Ascending aorta (tissue), 2 donors: Measurements from ENCODE around the gene SLC6A3. TPM values are rescaled to one million over a fixed set of nuclear protein-coding genes. Genes with fewer than 3 reads are reported as not detected.

Experiments used
- DNase-seq, 2 donors: peaks; one replicate each; pipeline ENCODE4 v3.0.0-alpha.2; 2019; ENCODE audit warnings: low spot score in 2 of 2
- H3K27ac ChIP-seq, 2 donors: fragments of 200-600 bp; sonication (generic); one replicate each; pipeline ENCODE4 v1.5.1; 2016 to 2017; ENCODE audit warnings: mild to moderate bottlenecking in 1 of 2
- H3K27me3 ChIP-seq: fragments of 200-600 bp; sonication (generic); one replicate; pipeline ENCODE4 v1.5.1; 2017
- H3K36me3 ChIP-seq, 2 donors: fragments of 200-600 bp; sonication (generic); one replicate each; pipeline ENCODE4 v1.5.1; 2016
- H3K4me1 ChIP-seq, 2 donors: fragments of 200-600 bp; sonication (generic); one replicate each; pipeline ENCODE4 v1.5.1; 2016 to 2017; ENCODE audit warnings: mild to moderate bottlenecking in 1 of 2
- H3K4me3 ChIP-seq, 2 donors: fragments of 200-600 bp; sonication (generic); one replicate each; pipeline ENCODE4 v1.5.1; 2016 to 2017; ENCODE audit warnings: mild to moderate bottlenecking in 1 of 2
- H3K9me3 ChIP-seq, 2 donors: fragments of 200-600 bp; sonication (generic); one replicate each; pipeline ENCODE4 v1.5.1; 2016
- CTCF ChIP-seq, 3 experiments: fragments of 200-600 bp in 2 of 3; fragments of 450-650 bp in 1 of 3; sonication (generic) in 2 of 3; IDR thresholded peaks; one replicate each; pipeline ENCODE4 v1.5.1; 2016 to 2019; ENCODE audit warnings: antibody characterized with exemption in 3 of 3, mild to moderate bottlenecking in 1 of 3, moderate library complexity in 1 of 3
- intact Hi-C: fragments of 100-400 bp; cut with DNase I; formaldehyde crosslinking; loops from one replicate; pipeline ENCODE4 v1.15.1; 2023
- total RNA-seq: library from RNA; depleted of rRNA; stranded (reverse); fragments of >200 nt; gene quantifications from one replicate; pipeline ENCODE4 v1.1.0, GENCODE V29; 2016

The SLC6A3 gene
- total RNA-seq, 1 donor from 2014 or later: not detected

- no peaks in the 10 kb centered on the region for H3K27me3 ChIP-seq
- H3K4me1 ChIP-seq: no peaks in the 10 kb centered on the region
- no peak for TF ChIP-seq CTCF (IDR thresholded peaks at IDR 0.05)
- no peak overlapping the region for H3K4me3 ChIP-seq
- no peaks in the 10 kb centered on the region for H3K9me3 ChIP-seq
- DNase-seq: no peak
- no peaks in the 10 kb centered on the region for H3K36me3 ChIP-seq
- intact Hi-C loops: no loop called here
- no peak overlapping the region for H3K27ac ChIP-seq
These were observed 86.1 kb downstream of the SLC6A3 start for GRCh38 chr5:1359031-1359645.

- TF ChIP-seq CTCF (IDR thresholded peaks at IDR 0.05): no peak
- intact Hi-C loops: no loop called here
- no peak for DNase-seq
These were observed 86.6 kb downstream of the SLC6A3 start for GRCh38 chr5:1358726-1359025.

GRCh38 chr5:1357946-1358725 lies 87.1 kb downstream of the SLC6A3 start:
- TF ChIP-seq CTCF (IDR thresholded peaks at IDR 0.05): no peak
- intact Hi-C loops: no loop called here
- Histone ChIP-seq H3K27me3 (no peaks in the 10 kb centered on the region), H3K9me3 (no peaks in the 10 kb centered on the region), H3K4me3 (no peak overlapping the region), H3K4me1 (no peaks in the 10 kb centered on the region), H3K36me3 (no peaks in the 10 kb centered on the region), H3K27ac (no peak overlapping the region)
- no peak for DNase-seq

More at GRCh38 chr5:1358726-1359025, 86.6 kb downstream of the SLC6A3 start:
- H3K27me3 ChIP-seq: no peaks in the 10 kb centered on the region
- no peaks in the 10 kb centered on the region for H3K36me3 ChIP-seq
- no peak overlapping the region for H3K27ac ChIP-seq
- H3K9me3 ChIP-seq: no peaks in the 10 kb centered on the region
- H3K4me1 ChIP-seq: no peaks in the 10 kb centered on the region
- no peak overlapping the region for H3K4me3 ChIP-seq

GRCh38 chr5:1356873-1357787 lies 88.1 kb downstream of the SLC6A3 start:
- H3K36me3 ChIP-seq: no peaks in the 10 kb centered on the region
- no peak for DNase-seq
- H3K4me3 ChIP-seq: no peak overlapping the region
- H3K4me1 ChIP-seq: no peaks in the 10 kb centered on the region
- intact Hi-C loops: no loop called here
- TF ChIP-seq CTCF (IDR thresholded peaks at IDR 0.05): no peak
- H3K27ac ChIP-seq: no peak overlapping the region
- no peaks in the 10 kb centered on the region for H3K9me3 ChIP-seq
- no peaks in the 10 kb centered on the region for H3K27me3 ChIP-seq

DNA sequence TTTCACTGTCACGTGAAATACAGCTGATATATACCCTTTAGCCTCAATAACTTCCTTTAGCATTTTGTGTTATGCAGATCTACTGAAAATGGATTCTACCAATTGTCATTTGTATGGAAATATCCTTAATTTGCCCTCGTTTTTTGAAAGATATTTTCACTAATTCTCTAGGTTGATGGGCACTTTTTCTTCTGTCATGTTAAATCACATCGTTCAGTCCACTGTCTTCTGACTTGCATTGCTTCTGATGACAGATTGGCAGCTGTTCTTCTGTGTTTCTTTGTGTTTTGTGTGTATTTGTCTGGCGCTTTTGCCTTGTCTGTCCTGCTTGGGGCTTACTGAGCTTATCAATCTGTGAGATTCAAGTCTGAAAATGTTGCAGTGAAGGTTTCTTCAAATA lies 90.7 kb downstream of the SLC6A3 start:
- no peak for TF ChIP-seq CTCF (IDR thresholded peaks at IDR 0.05)
- H3K27ac ChIP-seq: no peak overlapping the region
- H3K9me3 ChIP-seq: no peaks in the 10 kb centered on the region
- no peak overlapping the region for H3K4me3 ChIP-seq
- intact Hi-C loops: no loop called here
- no peaks in the 10 kb centered on the region for H3K4me1 ChIP-seq
- no peaks in the 10 kb centered on the region for H3K36me3 ChIP-seq
- no peaks in the 10 kb centered on the region for H3K27me3 ChIP-seq
- DNase-seq: no peak
